GM13976 (cell line): ENCODE measurements around the gene HACD2.
"Not testable (repeated sequence)": the region's sequence is repeated elsewhere in the genome, so short reads cannot be mapped to it uniquely, and the experiment has no call there.

ENCODE experiments used
- DNase-seq: peaks from one replicate; pipeline ENCODE4 v3.0.0; 2012; ENCODE audit warnings: low spot score
- in situ Hi-C: fragments of 300-500 bp; cut with MboI; formaldehyde crosslinking; loops from one replicate; pipeline ENCODE4 v1.12.0; 2022; ENCODE audit warnings: low sequenced_read_pairs, mixed read lengths, inconsistent platforms; ENCODE audit not compliant: unreplicated experiment
- TF ChIP-seq, protein P1 (sequence below): IDR thresholded peaks from 2 replicates; pipeline ENCODE4 v1.5.1; 2012; ENCODE audit warnings: borderline replicate concordance, mild to moderate bottlenecking; ENCODE audit not compliant: insufficient read depth; ENCODE audit errors: extremely low read depth, missing control alignments, control extremely low read depth

The HACD2 gene

DNA sequence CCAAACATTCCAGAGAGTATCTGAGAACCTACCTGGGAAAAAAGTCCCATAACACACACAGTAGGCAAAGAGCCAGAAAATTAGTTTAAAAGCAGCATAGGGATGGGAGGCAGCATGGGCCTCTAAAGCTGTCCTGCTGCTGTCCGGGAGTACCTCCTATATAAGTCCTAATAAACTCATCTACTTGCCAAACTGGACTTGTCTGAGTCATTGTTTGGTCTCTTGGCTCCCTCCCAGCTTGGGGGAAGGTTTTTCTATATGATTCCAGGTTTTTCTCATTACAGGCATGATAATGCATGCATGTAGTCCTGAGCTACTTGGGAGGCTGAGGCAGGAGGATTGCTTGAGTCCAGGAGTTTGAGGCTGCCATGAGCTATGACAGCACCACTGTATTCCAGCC lies 17.5 kb upstream of the HACD2 start:
- no peak for DNase-seq
- TF ChIP-seq, protein P1, sequence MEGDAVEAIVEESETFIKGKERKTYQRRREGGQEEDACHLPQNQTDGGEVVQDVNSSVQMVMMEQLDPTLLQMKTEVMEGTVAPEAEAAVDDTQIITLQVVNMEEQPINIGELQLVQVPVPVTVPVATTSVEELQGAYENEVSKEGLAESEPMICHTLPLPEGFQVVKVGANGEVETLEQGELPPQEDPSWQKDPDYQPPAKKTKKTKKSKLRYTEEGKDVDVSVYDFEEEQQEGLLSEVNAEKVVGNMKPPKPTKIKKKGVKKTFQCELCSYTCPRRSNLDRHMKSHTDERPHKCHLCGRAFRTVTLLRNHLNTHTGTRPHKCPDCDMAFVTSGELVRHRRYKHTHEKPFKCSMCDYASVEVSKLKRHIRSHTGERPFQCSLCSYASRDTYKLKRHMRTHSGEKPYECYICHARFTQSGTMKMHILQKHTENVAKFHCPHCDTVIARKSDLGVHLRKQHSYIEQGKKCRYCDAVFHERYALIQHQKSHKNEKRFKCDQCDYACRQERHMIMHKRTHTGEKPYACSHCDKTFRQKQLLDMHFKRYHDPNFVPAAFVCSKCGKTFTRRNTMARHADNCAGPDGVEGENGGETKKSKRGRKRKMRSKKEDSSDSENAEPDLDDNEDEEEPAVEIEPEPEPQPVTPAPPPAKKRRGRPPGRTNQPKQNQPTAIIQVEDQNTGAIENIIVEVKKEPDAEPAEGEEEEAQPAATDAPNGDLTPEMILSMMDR: no peak
- in situ Hi-C loops: no loop called here

DNA sequence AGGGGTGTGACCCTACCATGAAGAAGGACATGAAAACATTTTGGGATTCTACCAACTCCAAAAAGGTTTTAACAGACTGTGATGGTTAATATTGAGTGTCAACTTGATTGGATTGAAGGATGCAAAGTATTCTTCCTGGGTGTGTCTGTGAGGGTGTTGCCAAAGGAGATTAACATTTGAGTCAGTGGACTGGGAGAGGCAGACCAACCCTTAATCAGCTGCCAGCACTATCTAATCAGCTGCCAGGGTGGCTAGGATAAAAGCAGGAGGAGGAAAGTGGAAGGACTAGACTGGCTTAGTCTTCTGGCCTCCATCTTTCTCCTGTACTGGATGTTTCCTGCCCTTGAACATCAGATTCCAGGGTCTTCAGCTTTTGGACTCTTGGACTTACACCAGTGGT lies 16.0 kb upstream of the HACD2 start:
- in situ Hi-C loops, DNase-seq: not testable (repeated sequence)

DNA sequence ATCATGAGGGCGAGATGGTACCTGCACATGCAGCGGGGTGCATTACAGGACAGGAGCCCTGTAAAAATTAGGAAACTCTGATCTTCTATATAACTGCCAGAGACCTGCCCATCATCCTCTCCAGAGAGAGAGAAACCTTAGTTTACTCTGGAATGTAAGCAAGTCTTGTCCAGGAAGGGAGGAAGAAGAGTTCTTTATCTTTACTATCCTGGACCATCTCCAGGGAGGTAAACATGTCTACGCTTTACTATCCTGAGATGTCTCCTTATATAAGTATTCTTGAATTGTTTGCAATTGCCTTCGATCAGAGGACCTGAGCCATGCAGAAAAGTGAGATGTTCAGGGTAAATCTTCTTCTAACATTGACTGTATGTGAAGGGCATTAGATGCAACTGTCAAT lies 12.7 kb upstream of the HACD2 start:
- in situ Hi-C loops: no loop called here
- TF ChIP-seq, protein P1: no peak
- no peak for DNase-seq

DNA sequence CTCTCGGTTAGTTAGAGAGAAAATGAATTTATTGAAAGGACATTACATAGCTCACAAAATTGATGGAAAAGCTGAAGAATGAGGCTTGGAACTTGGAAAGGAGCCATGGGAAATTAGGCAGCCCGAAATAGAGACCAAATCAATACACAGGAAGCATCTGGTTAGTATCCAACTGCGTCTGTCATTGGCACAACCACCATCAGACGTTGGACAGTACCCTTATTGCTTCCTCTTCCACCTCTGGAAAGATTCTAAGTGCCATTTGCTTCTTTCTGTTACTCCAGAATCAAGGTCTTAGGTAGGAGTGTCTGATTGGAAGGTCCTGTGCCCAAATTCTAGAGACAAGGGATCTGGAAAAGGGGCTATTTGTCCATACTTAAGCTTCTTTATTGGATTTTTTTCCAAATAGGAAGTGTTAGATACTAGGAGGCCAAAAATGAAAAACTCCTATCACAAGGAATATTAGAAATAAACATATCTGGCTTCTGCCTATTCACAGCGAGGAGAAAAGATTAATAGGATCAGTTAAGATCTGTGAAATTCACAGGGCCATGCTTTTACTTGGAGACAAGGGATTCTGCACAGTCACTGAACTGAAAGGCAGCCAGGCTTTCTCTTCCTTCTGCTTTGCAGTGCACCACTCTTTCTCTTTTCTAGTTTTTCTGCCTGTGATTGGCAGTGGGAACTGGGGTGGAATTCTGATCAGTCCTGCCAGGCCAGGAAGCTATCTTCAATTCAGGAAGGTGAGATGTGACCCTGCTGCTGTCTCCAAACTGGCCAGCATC lies 10.7 kb upstream of the HACD2 start:
- no peak for DNase-seq
- in situ Hi-C loops: no loop called here
- TF ChIP-seq, protein P1: no peak

DNA sequence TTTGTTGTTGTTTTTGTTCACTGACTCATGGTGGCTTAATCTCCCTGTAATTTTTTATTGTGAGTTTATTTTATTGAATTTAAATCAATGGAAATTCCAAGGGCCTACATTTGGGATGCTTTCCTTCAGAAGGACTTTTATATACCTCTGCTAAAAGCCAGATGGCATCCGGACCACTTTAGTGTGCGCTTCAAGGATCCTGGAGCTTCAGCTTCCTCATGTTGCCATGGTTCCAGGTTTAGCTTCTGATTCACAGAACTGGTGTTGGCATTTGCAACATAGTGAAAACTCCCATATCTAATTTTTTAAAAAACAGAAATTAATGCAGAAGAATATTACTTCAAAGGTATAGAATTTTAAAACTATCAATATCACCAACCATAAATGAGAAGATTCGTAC lies 8.5 kb upstream of the HACD2 start:
- TF ChIP-seq, protein P1: no peak
- in situ Hi-C loops: no loop called here
- DNase-seq: no peak

DNA sequence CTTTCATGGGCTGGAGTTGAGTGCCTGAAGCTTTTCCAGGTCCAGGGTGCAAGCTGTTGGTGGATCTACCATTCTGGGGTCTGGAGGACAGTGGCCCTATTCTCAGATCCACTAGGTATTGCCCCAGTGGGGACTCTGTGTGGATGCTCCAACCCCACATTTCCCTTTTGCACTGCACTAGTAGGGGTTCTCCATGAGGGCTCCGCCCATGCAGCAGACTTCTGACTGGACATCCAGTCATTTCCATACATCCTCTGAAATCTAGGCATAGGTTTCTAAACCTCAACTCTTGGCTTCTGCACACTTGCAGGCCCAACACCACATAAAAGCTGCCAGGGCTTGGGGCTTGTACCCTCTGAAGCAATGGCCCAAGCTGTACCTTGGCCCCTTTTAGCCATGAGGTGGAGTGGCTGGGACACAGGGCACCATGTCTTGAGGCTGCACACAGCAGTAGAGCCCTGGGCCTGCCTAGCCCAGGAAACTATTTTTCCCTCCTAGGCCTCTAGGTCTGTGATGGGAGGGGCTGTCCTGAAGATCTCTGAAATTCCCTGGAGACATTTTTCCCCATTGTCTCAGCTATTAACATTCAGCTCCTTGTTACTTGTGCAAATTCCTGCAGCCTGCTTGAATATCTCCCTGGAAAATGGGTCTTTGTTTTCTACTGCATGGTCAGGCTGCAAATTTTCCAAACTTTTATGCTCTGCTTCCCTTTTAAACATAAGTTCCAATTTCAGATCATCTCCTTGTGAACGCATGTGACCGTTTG lies 6.0 kb upstream of the HACD2 start:
- DNase-seq: no peak
- TF ChIP-seq, protein P1: no peak
- in situ Hi-C loops: no loop called here

DNA sequence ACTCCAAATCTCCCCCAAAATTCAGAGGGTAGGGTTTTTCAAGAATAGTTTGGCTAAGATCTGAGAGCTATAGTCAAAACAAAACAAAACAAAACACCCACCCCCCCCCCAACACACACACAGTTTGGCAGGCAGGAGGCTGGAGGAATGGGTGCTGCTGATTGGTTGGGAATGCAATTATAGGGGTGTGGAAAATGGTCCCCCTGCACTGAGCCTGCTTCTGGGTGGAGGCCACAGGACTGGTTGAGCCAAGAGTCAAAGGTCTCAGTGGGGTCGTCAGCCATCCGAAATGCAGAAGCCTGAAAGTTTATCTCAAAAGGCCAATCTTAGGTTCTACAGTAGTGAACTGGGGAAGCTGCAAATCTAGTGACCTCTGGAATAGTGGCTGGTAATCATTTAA lies 2.5 kb upstream of the HACD2 start:
- TF ChIP-seq, protein P1: no peak
- no peak for DNase-seq
- in situ Hi-C loops: no loop called here
